Measurements from ENCODE around the gene SIPA1.

Gene SIPA1

GRCh38 chr11:65611758-65612603, 25.9 kb upstream of the SIPA1 start:
- TF ChIP-seq CTCF (IDR thresholded peaks at IDR 0.05; ENCODE audit: unreplicated experiment in 3 of 3): no peak
- no peaks in the 10 kb centered on the region for H3K9me3 Mint-ChIP-seq
- H3K27ac Mint-ChIP-seq: peak overlapping the region; percentile 49 to 87 (median 59)
- H3K4me1 Mint-ChIP-seq: peaks cover 41% of the 10 kb centered on the region
- peak overlapping the region; percentile 85 to 90 (median 86) for H3K4me3 Mint-ChIP-seq
- H3K36me3 Mint-ChIP-seq (ENCODE audit: low read depth): peaks cover 28% of the 10 kb centered on the region
- H3K27me3 Mint-ChIP-seq (ENCODE audit: low read depth): no peaks in the 10 kb centered on the region

- Mint-ChIP-seq H3K36me3 (ENCODE audit: low read depth) (peaks cover 28% of the 10 kb centered on the region), H3K4me1 (peaks cover 41% of the 10 kb centered on the region), H3K4me3 (peak overlapping the region; percentile 85 to 90 (median 86)), H3K27me3 (ENCODE audit: low read depth) (no peaks in the 10 kb centered on the region), H3K9me3 (no peaks in the 10 kb centered on the region), H3K27ac (peak overlapping the region; percentile 49 to 87 (median 59))
- TF ChIP-seq CTCF (IDR thresholded peaks at IDR 0.05; ENCODE audit: unreplicated experiment in 3 of 3): no peak
Measured at GRCh38 chr11:65612691-65613090, 25.2 kb upstream of the SIPA1 start.

- Mint-ChIP-seq H3K27me3 (ENCODE audit: low read depth) (no peaks in the 10 kb centered on the region), H3K9me3 (no peaks in the 10 kb centered on the region), H3K4me1 (peaks cover 41% of the 10 kb centered on the region), H3K4me3 (peak overlapping the region; percentile 85 to 90 (median 86)), H3K27ac (no peak overlapping the region), H3K36me3 (ENCODE audit: low read depth) (peaks cover 25% of the 10 kb centered on the region)
- TF ChIP-seq CTCF (IDR thresholded peaks at IDR 0.05; ENCODE audit: unreplicated experiment in 3 of 3): no peak
Measured at GRCh38 chr11:65613091-65613928, 24.6 kb upstream of the SIPA1 start.

- Mint-ChIP-seq H3K4me1 (peaks cover 28% of the 10 kb centered on the region), H3K27me3 (ENCODE audit: low read depth) (no peaks in the 10 kb centered on the region), H3K4me3 (peak within 1 kb of the TSS; percentile 90 to 97 (median 95)), H3K36me3 (ENCODE audit: low read depth) (peaks cover 19% of the 10 kb centered on the region), H3K9me3 (no peaks in the 10 kb centered on the region), H3K27ac (peak within 1 kb of the TSS; percentile 81 to 96 (median 89))
- TF ChIP-seq CTCF (IDR thresholded peaks at IDR 0.05; ENCODE audit: unreplicated experiment in 3 of 3): no peak
Measured at GRCh38 chr11:65615229-65615949, 22.5 kb upstream of the SIPA1 start, which contains the start of gene PCNX3. Gene PCNX3, plus strand, starts transcription at chr11:65615776. Its CDS starts 536 bp downstream, at chr11:65616312.

- Mint-ChIP-seq H3K4me3 (peak overlapping the region; percentile 90 to 97 (median 95)), H3K36me3 (ENCODE audit: low read depth) (peaks cover 18% of the 10 kb centered on the region), H3K27me3 (ENCODE audit: low read depth) (no peaks in the 10 kb centered on the region), H3K4me1 (peaks cover 22% of the 10 kb centered on the region), H3K27ac (peak overlapping the region; percentile 72 to 96 (median 89)), H3K9me3 (no peaks in the 10 kb centered on the region)
- TF ChIP-seq CTCF (IDR thresholded peaks at IDR 0.05; ENCODE audit: unreplicated experiment in 3 of 3): no peak
Measured at GRCh38 chr11:65615950-65616574, 21.8 kb upstream of the SIPA1 start.
